Natural killer cell (primary cell): ENCODE data around the gene CYB5D1. TPM values are rescaled to one million over a fixed set of nuclear protein-coding genes. Genes with fewer than 3 reads are reported as not detected.

Experiments used
- ATAC-seq, 3 donors: fragments of 150-1000 bp in 2 of 3; fragments of 200-7000 bp in 1 of 3; cut with Tn5 transposase; 1 replicate in 1 of 3; 2 replicates in 2 of 3; pipeline ENCODE4 v1.10.0; 2021; ENCODE audit warnings: mild to moderate bottlenecking in 2 of 3, moderate library complexity in 2 of 3
- DNase-seq, 2 donors: peaks; one replicate each; pipeline versions ENCODE4 v3.0.0 to v3.0.0-alpha.2; 2013 to 2021; ENCODE audit warnings: mixed read lengths in 1 of 2
- H3K27ac ChIP-seq: one replicate; pipeline ENCODE4 v1.5.1; 2013; ENCODE audit warnings: mild to moderate bottlenecking, low read length
- H3K27me3 ChIP-seq: one replicate; pipeline ENCODE4 v1.6.1; 2013; ENCODE audit warnings: low read length; ENCODE audit not compliant: control insufficient read depth, insufficient read depth
- H3K36me3 ChIP-seq: one replicate; pipeline ENCODE4 v1.6.1; 2013; ENCODE audit warnings: low read length; ENCODE audit not compliant: control insufficient read depth, insufficient read depth
- H3K4me1 ChIP-seq: one replicate; pipeline ENCODE4 v1.6.1; 2013; ENCODE audit warnings: low read length; ENCODE audit not compliant: control insufficient read depth, insufficient read depth
- H3K4me3 ChIP-seq: one replicate; pipeline ENCODE4 v1.5.1; 2013; ENCODE audit warnings: low read length
- H3K9me3 ChIP-seq: one replicate; pipeline ENCODE4 v1.6.1; 2013; ENCODE audit warnings: low read length; ENCODE audit not compliant: control insufficient read depth, insufficient read depth
- H3K27ac Mint-ChIP-seq, 2 donors: one replicate each; pipeline ENCODE4 v1.8.0; 2022; ENCODE audit warnings: mild to moderate bottlenecking in 2 of 2, mixed read lengths in 2 of 2, moderate library complexity in 1 of 2
- H3K27me3 Mint-ChIP-seq, 2 donors: one replicate each; pipeline ENCODE4 v1.8.0; 2022; ENCODE audit warnings: low read depth in 2 of 2, mixed read lengths in 2 of 2
- H3K36me3 Mint-ChIP-seq: one replicate; pipeline ENCODE4 v1.8.0; 2022; ENCODE audit warnings: mixed read lengths
- H3K4me1 Mint-ChIP-seq, 2 donors: one replicate each; pipeline ENCODE4 v1.8.0; 2022; ENCODE audit warnings: mixed read lengths in 2 of 2
- H3K4me3 Mint-ChIP-seq: one replicate; pipeline ENCODE4 v1.8.0; 2022; ENCODE audit warnings: mild to moderate bottlenecking, moderate library complexity, mixed read lengths
- H3K9me3 Mint-ChIP-seq, 2 donors: one replicate each; pipeline ENCODE4 v1.8.0; 2022; ENCODE audit warnings: mixed read lengths in 2 of 2
- WGBS: methylation state at CpG from one replicate; pipeline ENCODE4 v1.1.7; 2013; ENCODE audit warnings: missing lambda C conversion rate; ENCODE audit not compliant: insufficient coverage; 5-methylcytosine and 5-hydroxymethylcytosine counted together
- intact Hi-C: fragments of 100-400 bp; cut with micrococcal nuclease; formaldehyde crosslinking; loops from one replicate; pipeline ENCODE4 v1.14.2; 2022
- total RNA-seq, 4 donors: library from RNA; stranded (reverse); fragments of 120-200 nt in 1 of 4; gene quantifications; one replicate each; pipeline versions ENCODE4 v1.2.3 to v1.2.4, GENCODE V29; 2013 to 2022
- TF ChIP-seq, protein P1 (sequence below): fragments of 200-600 bp; IDR thresholded peaks from one replicate; pipeline ENCODE4 v1.8.0; 2022; ENCODE audit warnings: antibody characterized with exemption

CYB5D1 gene
- total RNA-seq, 3 donors from 2014 or later (not counting 1 experiment from before 2014, with no cell fraction given) = 11.0 to 18.3 (median 11.5) TPM

DNA sequence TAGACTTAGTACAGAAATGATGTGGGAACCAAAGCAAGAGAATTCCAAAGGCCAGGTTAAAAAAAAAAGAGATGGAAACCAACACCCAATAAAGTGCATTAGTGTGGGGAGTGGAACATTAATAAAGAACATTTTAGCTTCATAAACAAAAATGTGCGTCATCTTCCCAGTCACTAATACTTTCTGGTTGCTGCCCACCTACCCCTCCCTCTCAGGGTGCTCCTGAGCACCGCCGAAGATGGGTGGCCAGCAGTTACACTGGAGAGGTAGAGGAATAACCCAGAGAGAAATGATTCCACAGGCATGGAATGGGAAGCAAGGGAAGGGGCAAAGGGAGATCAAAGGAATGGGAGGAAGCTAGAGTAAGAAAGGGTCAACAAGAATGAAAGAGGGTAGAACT lies 24.8 kb downstream of the CYB5D1 start:
- intact Hi-C loops = no loop called here
- ATAC-seq = no peak
- H3K4me3 ChIP-seq = no peak overlapping the region

DNA sequence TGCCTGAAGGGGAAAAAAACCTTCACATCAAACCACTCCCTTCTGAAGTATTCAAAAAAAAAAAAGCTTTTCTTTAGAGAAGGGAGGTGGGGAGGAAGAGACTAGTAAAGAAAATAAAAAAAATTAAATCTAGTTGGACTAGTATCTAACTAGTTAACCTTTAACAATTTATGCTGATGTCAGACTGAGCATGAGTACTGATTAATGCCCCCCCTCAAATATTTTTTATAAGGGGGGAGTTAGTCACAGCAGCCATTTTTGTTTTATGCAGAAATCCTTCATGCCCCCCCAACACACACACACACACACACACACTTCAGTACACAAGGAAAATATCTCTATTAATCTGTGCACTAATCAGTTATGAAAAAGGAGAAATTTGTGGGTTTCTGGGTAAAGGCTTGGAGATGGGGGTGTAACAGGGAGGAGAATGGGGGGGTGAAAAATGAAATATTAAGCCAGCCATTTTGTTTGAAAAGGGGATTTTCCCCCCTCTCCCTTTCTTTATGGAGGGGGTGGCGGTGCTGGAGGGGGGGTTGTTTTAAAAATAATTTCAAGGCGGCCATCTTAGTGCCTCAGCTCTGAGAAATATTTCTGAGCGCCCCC lies 26.1 kb downstream of the CYB5D1 start:
- H3K9me3 ChIP-seq = no peaks in the 10 kb centered on the region
- peak overlapping the region; percentile 71 for H3K4me3 Mint-ChIP-seq
- no peaks in the 10 kb centered on the region for H3K36me3 Mint-ChIP-seq
- H3K27me3 Mint-ChIP-seq = no peaks in the 10 kb centered on the region
- H3K4me3 ChIP-seq = no peak overlapping the region
- H3K27ac ChIP-seq = no peak overlapping the region
- TF ChIP-seq, protein P1, sequence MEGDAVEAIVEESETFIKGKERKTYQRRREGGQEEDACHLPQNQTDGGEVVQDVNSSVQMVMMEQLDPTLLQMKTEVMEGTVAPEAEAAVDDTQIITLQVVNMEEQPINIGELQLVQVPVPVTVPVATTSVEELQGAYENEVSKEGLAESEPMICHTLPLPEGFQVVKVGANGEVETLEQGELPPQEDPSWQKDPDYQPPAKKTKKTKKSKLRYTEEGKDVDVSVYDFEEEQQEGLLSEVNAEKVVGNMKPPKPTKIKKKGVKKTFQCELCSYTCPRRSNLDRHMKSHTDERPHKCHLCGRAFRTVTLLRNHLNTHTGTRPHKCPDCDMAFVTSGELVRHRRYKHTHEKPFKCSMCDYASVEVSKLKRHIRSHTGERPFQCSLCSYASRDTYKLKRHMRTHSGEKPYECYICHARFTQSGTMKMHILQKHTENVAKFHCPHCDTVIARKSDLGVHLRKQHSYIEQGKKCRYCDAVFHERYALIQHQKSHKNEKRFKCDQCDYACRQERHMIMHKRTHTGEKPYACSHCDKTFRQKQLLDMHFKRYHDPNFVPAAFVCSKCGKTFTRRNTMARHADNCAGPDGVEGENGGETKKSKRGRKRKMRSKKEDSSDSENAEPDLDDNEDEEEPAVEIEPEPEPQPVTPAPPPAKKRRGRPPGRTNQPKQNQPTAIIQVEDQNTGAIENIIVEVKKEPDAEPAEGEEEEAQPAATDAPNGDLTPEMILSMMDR = no peak
- H3K27me3 ChIP-seq = no peaks in the 10 kb centered on the region
- no peaks in the 10 kb centered on the region for H3K4me1 Mint-ChIP-seq
- no CpG with 5 or more reads among the region's 3 CpGs for WGBS
- DNase-seq (peak in 1 of 2 donors; percentile 79), ATAC-seq (no peak)
- intact Hi-C loops = no loop called here
- H3K36me3 ChIP-seq = peaks cover 24% of the 10 kb centered on the region
- H3K4me1 ChIP-seq = peaks cover 39% of the 10 kb centered on the region
- no peaks in the 10 kb centered on the region for H3K9me3 Mint-ChIP-seq
- H3K27ac Mint-ChIP-seq = peak overlapping the region; percentile 7 to 76

More for the DNA sequence above, 24.8 kb downstream of the CYB5D1 start:
- H3K27me3 ChIP-seq = no peaks in the 10 kb centered on the region
- no peak overlapping the region for H3K27ac ChIP-seq
- no peaks in the 10 kb centered on the region for H3K9me3 Mint-ChIP-seq
- no peak for DNase-seq
- H3K27me3 Mint-ChIP-seq = no peaks in the 10 kb centered on the region
- no peaks in the 10 kb centered on the region for H3K36me3 Mint-ChIP-seq
- H3K27ac Mint-ChIP-seq = no peak overlapping the region
- TF ChIP-seq, protein P1 = no peak
- no peak overlapping the region for H3K4me3 Mint-ChIP-seq
- peaks cover 27% of the 10 kb centered on the region for H3K36me3 ChIP-seq
- no peaks in the 10 kb centered on the region for H3K4me1 Mint-ChIP-seq
- H3K9me3 ChIP-seq = no peaks in the 10 kb centered on the region
- H3K4me1 ChIP-seq = peaks cover 27% of the 10 kb centered on the region
- WGBS = no CpG with 5 or more reads among the region's 3 CpGs

DNA sequence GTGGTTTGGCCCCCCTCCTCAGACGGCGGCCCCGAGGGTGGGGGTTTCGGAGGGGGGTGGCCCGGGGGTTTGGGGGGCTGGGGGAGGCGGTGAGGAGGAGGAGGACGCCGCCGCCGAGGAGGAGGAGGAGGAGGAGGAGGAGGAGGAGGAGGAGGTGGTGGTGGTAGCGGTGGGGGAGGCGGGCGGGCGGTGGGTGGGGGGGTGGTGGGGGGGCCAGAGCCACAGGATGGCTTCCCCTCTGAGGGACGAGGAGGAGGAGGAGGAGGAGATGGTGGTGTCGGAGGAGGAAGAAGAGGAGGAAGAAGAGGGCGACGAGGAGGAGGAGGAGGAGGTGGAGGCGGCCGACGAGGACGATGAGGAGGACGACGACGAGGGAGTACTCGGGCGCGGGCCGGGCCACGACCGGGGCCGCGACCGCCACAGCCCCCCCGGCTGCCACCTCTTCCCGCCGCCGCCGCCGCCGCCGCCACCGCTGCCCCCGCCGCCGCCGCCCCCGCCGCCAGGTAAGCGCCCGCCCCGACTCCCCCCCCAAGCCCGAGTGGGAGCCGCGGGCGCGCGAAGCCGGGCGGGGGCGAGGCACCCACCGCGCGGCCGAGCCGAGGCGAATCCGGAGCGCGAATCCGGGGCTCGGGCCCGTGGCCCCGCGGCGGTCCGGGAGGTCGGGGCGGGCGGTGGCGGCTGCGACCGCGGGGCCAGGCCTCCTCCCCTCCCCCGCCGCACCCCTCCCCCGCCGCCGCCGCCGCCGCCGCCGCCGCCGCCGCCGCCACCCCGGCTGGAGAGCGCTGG lies 27.0 kb downstream of the CYB5D1 start:
- H3K36me3 Mint-ChIP-seq = no peaks in the 10 kb centered on the region
- TF ChIP-seq, protein P1 = no peak
- peaks cover 46% of the 10 kb centered on the region for H3K4me1 ChIP-seq
- H3K4me3 Mint-ChIP-seq = peak overlapping the region; percentile 80
- H3K27me3 ChIP-seq = no peaks in the 10 kb centered on the region
- H3K27me3 Mint-ChIP-seq = no peaks in the 10 kb centered on the region
- peak overlapping the region; percentile 71 for H3K4me3 ChIP-seq
- intact Hi-C loops = loop anchor here (5.0 kb wide), 1 partner anchor 48 kb away; the partner anchor contains the start of genes CNTROB and TRAPPC1
- DNase-seq (peak; percentile 58 to 64), ATAC-seq (peak; percentile 0 to 6 (median 2))
- H3K9me3 Mint-ChIP-seq = no peaks in the 10 kb centered on the region
- peaks cover 21% of the 10 kb centered on the region for H3K36me3 ChIP-seq
- WGBS = 3% methylated on average over 72 of the region's 100 CpGs
- H3K27ac ChIP-seq = peak overlapping the region; percentile 82
- H3K9me3 ChIP-seq = no peaks in the 10 kb centered on the region
- H3K27ac Mint-ChIP-seq = peak overlapping the region in 1 of 2 donors; percentile 76
- H3K4me1 Mint-ChIP-seq = no peaks in the 10 kb centered on the region
